HG03565 (cell line): ENCODE measurements around the gene IL31RA.
"Not testable (repeated sequence)": the region's sequence is repeated elsewhere in the genome, so short reads cannot be mapped to it uniquely, and the experiment has no call there.

ENCODE experiments used
- ATAC-seq: cut with Tn5 transposase; IDR thresholded peaks from one replicate; pipeline ENCODE4 v1.9.1; 2021; ENCODE audit warnings: mild to moderate bottlenecking, moderate library complexity; ENCODE audit not compliant: unreplicated experiment

Gene IL31RA

GRCh38 chr5:55923865-55924500 is 72.8 kb downstream of the IL31RA start:
- ATAC-seq, result no peak

GRCh38 chr5:55924744-55925143 is 73.6 kb downstream of the IL31RA start:
- no peak for ATAC-seq

- ATAC-seq, result no peak
These were observed 74.0 kb downstream of the IL31RA start for GRCh38 chr5:55925181-55925580.

GRCh38 chr5:55925712-55926111 is 74.6 kb downstream of the IL31RA start:
- no peak for ATAC-seq

- ATAC-seq, result no peak
These were observed 75.3 kb downstream of the IL31RA start for GRCh38 chr5:55926476-55926875.

- no peak for ATAC-seq
These were observed 76.9 kb downstream of the IL31RA start for GRCh38 chr5:55927861-55928655.

GRCh38 chr5:55929020-55929799 is 78.1 kb downstream of the IL31RA start:
- no peak for ATAC-seq

- ATAC-seq, result no peak
These were observed 81.5 kb downstream of the IL31RA start for GRCh38 chr5:55932700-55933099.

- no peak for ATAC-seq
These were observed 82.4 kb downstream of the IL31RA start for GRCh38 chr5:55933377-55934114.

- no peak for ATAC-seq
These were observed 83.0 kb downstream of the IL31RA start for GRCh38 chr5:55934115-55934613.

- no peak for ATAC-seq
These were observed 83.6 kb downstream of the IL31RA start for GRCh38 chr5:55934720-55935119.

- no peak for ATAC-seq
These were observed 84.2 kb downstream of the IL31RA start for GRCh38 chr5:55935371-55935770.

GRCh38 chr5:55936100-55936693 is 85.0 kb downstream of the IL31RA start:
- ATAC-seq, result peak; percentile 71

GRCh38 chr5:55937598-55937997 is 86.4 kb downstream of the IL31RA start:
- not testable (repeated sequence) for ATAC-seq

- ATAC-seq, result not testable (repeated sequence)
These were observed 90.0 kb downstream of the IL31RA start for GRCh38 chr5:55941154-55941553.

GRCh38 chr5:55959208-55959607 is 108.1 kb downstream of the IL31RA start:
- no peak for ATAC-seq

- ATAC-seq, result no peak
These were observed 109.6 kb downstream of the IL31RA start for GRCh38 chr5:55960779-55961178.

GRCh38 chr5:55965525-55965924 is 114.4 kb downstream of the IL31RA start:
- no peak for ATAC-seq

- ATAC-seq, result no peak
These were observed 115.1 kb downstream of the IL31RA start for GRCh38 chr5:55966284-55966683.

GRCh38 chr5:55969956-55970355 is 118.8 kb downstream of the IL31RA start:
- no peak for ATAC-seq
